Measurements from ENCODE around the gene CFAP92. TPM values are rescaled to one million over a fixed set of nuclear protein-coding genes. Genes with fewer than 3 reads are reported as not detected.

CFAP92 gene
- total RNA-seq, 1 experiment from 2014 or later = 0.18 TPM

DNA sequence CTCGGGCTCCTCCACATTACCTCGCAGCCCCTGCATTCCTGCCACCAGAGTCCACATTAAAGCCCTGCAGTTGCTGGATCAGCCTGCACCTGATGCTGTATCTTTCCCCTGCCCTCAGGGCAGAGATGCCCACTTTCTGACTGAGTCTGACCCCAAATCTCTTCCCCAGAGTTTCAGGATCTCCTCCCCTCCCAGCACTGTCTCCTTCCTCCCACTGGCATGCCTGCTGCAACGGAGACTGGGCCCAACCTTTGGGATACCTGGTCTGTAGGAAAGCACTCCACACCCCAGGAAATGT lies 46.1 kb upstream of the CFAP92 start:
- 0 out of 2 replicates have a peak, but pooled peaks cover 7% of the 10 kb centered on the region for H3K4me1 ChIP-seq (ENCODE audit: control insufficient read depth, insufficient read depth, low read length)
- DNase-seq (ENCODE audit: low read depth, low spot score) (no peak), ATAC-seq (no peak)
- H3K27ac ChIP-seq (ENCODE audit: low read length) = no peak overlapping the region
- no peaks in the 10 kb centered on the region for H3K36me3 ChIP-seq (ENCODE audit: control insufficient read depth, insufficient read depth, low read length)
- TF ChIP-seq, protein P1, sequence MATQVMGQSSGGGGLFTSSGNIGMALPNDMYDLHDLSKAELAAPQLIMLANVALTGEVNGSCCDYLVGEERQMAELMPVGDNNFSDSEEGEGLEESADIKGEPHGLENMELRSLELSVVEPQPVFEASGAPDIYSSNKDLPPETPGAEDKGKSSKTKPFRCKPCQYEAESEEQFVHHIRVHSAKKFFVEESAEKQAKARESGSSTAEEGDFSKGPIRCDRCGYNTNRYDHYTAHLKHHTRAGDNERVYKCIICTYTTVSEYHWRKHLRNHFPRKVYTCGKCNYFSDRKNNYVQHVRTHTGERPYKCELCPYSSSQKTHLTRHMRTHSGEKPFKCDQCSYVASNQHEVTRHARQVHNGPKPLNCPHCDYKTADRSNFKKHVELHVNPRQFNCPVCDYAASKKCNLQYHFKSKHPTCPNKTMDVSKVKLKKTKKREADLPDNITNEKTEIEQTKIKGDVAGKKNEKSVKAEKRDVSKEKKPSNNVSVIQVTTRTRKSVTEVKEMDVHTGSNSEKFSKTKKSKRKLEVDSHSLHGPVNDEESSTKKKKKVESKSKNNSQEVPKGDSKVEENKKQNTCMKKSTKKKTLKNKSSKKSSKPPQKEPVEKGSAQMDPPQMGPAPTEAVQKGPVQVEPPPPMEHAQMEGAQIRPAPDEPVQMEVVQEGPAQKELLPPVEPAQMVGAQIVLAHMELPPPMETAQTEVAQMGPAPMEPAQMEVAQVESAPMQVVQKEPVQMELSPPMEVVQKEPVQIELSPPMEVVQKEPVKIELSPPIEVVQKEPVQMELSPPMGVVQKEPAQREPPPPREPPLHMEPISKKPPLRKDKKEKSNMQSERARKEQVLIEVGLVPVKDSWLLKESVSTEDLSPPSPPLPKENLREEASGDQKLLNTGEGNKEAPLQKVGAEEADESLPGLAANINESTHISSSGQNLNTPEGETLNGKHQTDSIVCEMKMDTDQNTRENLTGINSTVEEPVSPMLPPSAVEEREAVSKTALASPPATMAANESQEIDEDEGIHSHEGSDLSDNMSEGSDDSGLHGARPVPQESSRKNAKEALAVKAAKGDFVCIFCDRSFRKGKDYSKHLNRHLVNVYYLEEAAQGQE (IDR thresholded peaks at IDR 0.05; ENCODE audit: insufficient read depth in 1 of 2, low read depth in 2 of 2, low read length in 1 of 2) = no peak
- TF ChIP-seq, protein P2, sequence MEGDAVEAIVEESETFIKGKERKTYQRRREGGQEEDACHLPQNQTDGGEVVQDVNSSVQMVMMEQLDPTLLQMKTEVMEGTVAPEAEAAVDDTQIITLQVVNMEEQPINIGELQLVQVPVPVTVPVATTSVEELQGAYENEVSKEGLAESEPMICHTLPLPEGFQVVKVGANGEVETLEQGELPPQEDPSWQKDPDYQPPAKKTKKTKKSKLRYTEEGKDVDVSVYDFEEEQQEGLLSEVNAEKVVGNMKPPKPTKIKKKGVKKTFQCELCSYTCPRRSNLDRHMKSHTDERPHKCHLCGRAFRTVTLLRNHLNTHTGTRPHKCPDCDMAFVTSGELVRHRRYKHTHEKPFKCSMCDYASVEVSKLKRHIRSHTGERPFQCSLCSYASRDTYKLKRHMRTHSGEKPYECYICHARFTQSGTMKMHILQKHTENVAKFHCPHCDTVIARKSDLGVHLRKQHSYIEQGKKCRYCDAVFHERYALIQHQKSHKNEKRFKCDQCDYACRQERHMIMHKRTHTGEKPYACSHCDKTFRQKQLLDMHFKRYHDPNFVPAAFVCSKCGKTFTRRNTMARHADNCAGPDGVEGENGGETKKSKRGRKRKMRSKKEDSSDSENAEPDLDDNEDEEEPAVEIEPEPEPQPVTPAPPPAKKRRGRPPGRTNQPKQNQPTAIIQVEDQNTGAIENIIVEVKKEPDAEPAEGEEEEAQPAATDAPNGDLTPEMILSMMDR (IDR thresholded peaks at IDR 0.05) = no peak
- TF ChIP-seq TCF7L2 (IDR thresholded peaks at IDR 0.05; ENCODE audit: low read depth, low read length) = no peak
- no peak for TF ChIP-seq POLR2AphosphoS5 (IDR thresholded peaks at IDR 0.05; ENCODE audit: low read depth, low read length)
- no peak for TF ChIP-seq SIN3A (IDR thresholded peaks at IDR 0.05; ENCODE audit: borderline replicate concordance, insufficient read depth, low read depth, low read length)
- CTCF ChIA-PET = no interaction called here
- intact Hi-C loops (cut with micrococcal nuclease; ENCODE audit: unreplicated experiment) = no loop called here
- in situ Hi-C loops (cut with HindIII; ENCODE audit: low pct_unique_long_range_greater_than_20kb, low sequenced_read_pairs) = no loop called here
- no peaks in the 10 kb centered on the region for H3K27me3 ChIP-seq (ENCODE audit: control insufficient read depth, insufficient read depth, low read length)
- no TSS peak for BruUV-seq (replicated peaks)
- POLR2A ChIA-PET = no interaction called here
- H3K9me3 ChIP-seq (ENCODE audit: control insufficient read depth, insufficient read depth, low read depth, low read length) = no peaks in the 10 kb centered on the region
- no peak overlapping the region for H3K4me3 ChIP-seq (ENCODE audit: low read depth in 2 of 2, low read length in 2 of 2)

DNA sequence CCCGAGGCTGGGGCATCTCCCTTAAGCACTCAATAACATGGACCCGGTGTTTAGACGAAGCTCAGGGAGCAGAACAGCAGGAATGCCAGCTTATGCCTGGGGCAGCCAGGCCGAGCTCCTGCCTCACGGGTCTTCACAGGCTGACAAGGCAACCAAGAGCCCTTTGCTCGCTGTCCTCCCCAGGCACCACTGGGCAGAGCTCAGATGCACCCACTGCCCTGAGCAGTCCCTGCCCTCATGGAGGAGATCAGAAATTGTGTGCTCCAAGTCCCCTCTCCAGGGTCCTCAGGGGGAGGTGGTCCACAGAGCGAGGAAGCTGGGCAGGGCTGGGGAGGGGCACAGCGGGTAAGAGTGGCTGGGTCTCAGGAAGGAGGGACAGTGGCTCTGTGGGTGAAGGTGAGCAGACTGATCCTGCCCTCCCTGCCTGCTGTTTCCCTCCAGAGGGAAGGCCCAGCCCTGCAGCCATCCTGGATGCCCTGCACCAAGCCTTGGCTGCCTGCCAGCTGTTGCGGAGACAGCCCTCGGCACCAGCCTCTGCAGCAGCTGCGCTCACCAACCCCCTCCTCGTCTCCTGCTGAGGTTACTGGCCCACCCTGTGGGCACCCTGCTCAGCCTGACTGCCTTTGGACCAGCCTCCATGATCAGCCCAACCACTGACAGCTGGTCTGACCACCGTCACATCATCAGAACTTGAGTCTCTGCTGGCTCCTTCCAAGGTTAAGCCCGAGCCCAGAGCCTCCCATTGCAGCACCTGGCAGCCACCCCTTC lies 45.6 kb upstream of the CFAP92 start:
- intact Hi-C loops (cut with micrococcal nuclease; ENCODE audit: unreplicated experiment) (no loop called here), in situ Hi-C loops (cut with HindIII; ENCODE audit: low pct_unique_long_range_greater_than_20kb, low sequenced_read_pairs) (no loop called here)
- ChIA-PET POLR2A (no interaction called here), CTCF (interaction anchor here (0.9 to 1.3 kb wide), 2 partner anchors 13 to 14 kb away, joined by 3 to 5 read pairs; no protein-coding TSS in a partner anchor)
- H3K27ac ChIP-seq (ENCODE audit: low read length) = no peak overlapping the region
- H3K36me3 ChIP-seq (ENCODE audit: control insufficient read depth, insufficient read depth, low read length) = no peaks in the 10 kb centered on the region
- TF ChIP-seq, protein P1 (IDR thresholded peaks at IDR 0.05; ENCODE audit: insufficient read depth in 1 of 2, low read depth in 2 of 2, low read length in 1 of 2) = no peak
- TF ChIP-seq POLR2AphosphoS5 (IDR thresholded peaks at IDR 0.05; ENCODE audit: low read depth, low read length) (no peak), SIN3A (IDR thresholded peaks at IDR 0.05; ENCODE audit: borderline replicate concordance, insufficient read depth, low read depth, low read length) (no peak), TCF7L2 (IDR thresholded peaks at IDR 0.05; ENCODE audit: low read depth, low read length) (no peak)
- TF ChIP-seq, protein P2 (IDR thresholded peaks at IDR 0.05) = no peak
- peak; percentile 68; the same call in 1 of the 2 replicates for ATAC-seq
- no peaks in the 10 kb centered on the region for H3K9me3 ChIP-seq (ENCODE audit: control insufficient read depth, insufficient read depth, low read depth, low read length)
- 0 out of 2 replicates have a peak, but pooled peaks cover 7% of the 10 kb centered on the region for H3K4me1 ChIP-seq (ENCODE audit: control insufficient read depth, insufficient read depth, low read length)
- no TSS peak for BruUV-seq (replicated peaks)
- no peak for DNase-seq (ENCODE audit: low read depth, low spot score)
- no peak overlapping the region for H3K4me3 ChIP-seq (ENCODE audit: low read depth in 2 of 2, low read length in 2 of 2)
- H3K27me3 ChIP-seq (ENCODE audit: control insufficient read depth, insufficient read depth, low read length) = no peaks in the 10 kb centered on the region

All from Panc1 (cell line).